Measurements from ENCODE around the gene KCNJ3.

DNA sequence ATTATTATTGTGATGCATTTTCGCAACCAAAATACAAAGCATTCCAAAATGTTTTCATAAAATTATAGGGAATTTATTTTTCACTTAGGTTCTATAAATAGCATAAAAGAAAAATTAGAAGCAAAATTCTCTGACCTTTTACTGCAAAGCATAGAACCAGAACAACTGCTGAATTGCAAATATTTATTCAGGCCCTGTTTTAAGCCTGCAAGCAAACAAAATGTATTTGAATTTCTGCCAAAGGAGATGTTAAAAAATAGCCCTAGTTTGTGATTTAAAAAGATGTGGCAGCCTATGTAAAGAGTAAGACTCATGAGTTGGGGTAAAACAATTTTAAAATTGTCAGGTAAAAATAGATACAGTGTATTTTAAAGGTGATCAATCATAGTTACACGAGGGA is 138.1 kb downstream of the KCNJ3 start:
- no peak for TF ChIP-seq POLR2A (IDR thresholded peaks at IDR 0.05)
- TF ChIP-seq, protein P1, sequence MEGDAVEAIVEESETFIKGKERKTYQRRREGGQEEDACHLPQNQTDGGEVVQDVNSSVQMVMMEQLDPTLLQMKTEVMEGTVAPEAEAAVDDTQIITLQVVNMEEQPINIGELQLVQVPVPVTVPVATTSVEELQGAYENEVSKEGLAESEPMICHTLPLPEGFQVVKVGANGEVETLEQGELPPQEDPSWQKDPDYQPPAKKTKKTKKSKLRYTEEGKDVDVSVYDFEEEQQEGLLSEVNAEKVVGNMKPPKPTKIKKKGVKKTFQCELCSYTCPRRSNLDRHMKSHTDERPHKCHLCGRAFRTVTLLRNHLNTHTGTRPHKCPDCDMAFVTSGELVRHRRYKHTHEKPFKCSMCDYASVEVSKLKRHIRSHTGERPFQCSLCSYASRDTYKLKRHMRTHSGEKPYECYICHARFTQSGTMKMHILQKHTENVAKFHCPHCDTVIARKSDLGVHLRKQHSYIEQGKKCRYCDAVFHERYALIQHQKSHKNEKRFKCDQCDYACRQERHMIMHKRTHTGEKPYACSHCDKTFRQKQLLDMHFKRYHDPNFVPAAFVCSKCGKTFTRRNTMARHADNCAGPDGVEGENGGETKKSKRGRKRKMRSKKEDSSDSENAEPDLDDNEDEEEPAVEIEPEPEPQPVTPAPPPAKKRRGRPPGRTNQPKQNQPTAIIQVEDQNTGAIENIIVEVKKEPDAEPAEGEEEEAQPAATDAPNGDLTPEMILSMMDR (IDR thresholded peaks at IDR 0.05): no peak
